ENCODE results near the gene DAB2.

DAB2 gene

DNA sequence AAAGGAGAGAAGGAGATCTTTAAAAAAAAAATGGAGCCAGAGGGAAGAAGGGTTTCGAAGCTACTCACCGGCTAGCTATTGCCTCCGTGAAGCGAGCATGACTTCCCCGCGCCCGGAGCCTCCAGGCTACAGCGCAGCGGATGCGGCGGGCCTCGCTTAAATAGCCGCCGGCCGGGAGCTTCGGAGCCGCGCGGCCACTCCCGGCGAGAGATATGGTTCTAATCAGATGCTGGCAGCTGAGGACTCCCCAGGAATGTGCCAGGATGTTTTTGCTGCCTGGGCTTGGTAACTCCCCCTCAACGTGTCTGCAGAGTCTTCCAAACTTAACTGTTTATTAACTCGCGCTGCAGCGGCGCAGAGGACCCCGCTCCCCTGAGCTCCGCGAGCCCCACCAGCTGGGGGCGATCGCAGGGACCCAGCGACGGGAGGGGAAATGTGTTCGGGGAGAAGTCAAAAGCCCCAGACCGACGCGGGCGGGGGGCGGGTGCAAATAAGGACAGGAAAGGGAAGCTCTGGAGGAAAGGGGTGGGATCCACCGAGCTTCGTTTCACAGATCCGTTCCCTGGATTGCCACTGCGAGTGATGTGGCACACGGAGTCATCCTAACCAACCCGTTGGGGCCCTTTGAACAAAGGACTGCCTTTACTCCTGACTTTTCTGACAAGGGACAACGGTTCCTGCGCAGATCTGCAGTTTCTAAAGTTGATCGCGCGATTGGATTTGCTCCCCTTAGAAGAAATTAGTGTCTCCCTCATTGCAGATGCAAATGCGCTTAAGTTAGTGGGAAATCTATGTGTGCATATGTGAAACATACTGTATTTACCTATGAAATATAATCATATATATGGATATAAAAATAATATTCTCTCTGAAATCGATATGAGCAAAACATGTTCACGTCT lies at the start of gene DAB2:
TSS of gene DAB2 (minus strand) at position 245 of the 902 bp plus-strand sequence. CDS start 30,660 bp downstream, outside the sequence.
- TF ChIP-seq MYC (IDR thresholded peaks at IDR 0.05; ENCODE audit: low read depth, low read length) (no peak), POLR2A (IDR thresholded peaks at IDR 0.05; ENCODE audit: extremely low read depth, insufficient read length) (no peak)
- TF ChIP-seq, protein P1, sequence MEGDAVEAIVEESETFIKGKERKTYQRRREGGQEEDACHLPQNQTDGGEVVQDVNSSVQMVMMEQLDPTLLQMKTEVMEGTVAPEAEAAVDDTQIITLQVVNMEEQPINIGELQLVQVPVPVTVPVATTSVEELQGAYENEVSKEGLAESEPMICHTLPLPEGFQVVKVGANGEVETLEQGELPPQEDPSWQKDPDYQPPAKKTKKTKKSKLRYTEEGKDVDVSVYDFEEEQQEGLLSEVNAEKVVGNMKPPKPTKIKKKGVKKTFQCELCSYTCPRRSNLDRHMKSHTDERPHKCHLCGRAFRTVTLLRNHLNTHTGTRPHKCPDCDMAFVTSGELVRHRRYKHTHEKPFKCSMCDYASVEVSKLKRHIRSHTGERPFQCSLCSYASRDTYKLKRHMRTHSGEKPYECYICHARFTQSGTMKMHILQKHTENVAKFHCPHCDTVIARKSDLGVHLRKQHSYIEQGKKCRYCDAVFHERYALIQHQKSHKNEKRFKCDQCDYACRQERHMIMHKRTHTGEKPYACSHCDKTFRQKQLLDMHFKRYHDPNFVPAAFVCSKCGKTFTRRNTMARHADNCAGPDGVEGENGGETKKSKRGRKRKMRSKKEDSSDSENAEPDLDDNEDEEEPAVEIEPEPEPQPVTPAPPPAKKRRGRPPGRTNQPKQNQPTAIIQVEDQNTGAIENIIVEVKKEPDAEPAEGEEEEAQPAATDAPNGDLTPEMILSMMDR (IDR thresholded peaks at IDR 0.05; ENCODE audit: low read depth, low read length) = peak; percentile 46
- H3K4me3 ChIP-seq (ENCODE audit: low read depth, low read length) = peak within 1 kb of the TSS; percentile 47
- DNase-seq (ENCODE audit: low read depth) = peak; percentile 73

DNA sequence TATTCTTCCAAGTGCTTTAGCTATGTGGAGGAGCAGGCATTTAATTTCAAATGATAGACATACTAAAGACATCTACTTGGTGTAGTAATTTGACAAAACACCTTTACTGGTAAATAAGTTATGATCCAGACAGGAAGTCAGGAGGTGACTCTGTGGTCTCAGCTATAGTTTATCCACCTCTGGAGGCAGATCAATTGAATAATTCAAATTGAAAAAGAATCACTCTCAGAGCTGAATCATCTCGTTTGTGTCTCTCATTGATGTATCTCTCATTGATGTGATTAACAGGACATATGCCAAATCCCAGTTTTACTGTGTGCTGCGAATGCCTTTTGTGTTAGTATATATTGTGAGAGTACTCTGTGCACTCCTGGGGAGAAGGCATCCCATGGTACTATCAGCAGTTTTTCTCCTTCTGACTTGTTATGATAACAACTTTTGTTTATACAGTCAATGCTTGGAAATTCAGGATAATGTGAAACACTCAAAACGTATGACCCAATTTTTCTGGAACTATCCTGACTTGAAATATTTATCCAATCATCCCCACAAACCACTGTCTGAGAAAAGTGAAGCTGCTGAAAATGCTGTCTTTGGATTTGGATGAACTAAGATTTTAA lies 48.5 kb upstream of the DAB2 start:
- H3K4me3 ChIP-seq (ENCODE audit: low read depth, low read length) = no peak overlapping the region
- DNase-seq (ENCODE audit: low read depth) = no peak
- TF ChIP-seq MYC (IDR thresholded peaks at IDR 0.05; ENCODE audit: low read depth, low read length) = no peak
- TF ChIP-seq, protein P1 (IDR thresholded peaks at IDR 0.05; ENCODE audit: low read depth, low read length) = no peak
- TF ChIP-seq, protein P2, sequence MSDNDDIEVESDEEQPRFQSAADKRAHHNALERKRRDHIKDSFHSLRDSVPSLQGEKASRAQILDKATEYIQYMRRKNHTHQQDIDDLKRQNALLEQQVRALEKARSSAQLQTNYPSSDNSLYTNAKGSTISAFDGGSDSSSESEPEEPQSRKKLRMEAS (IDR thresholded peaks at IDR 0.05; ENCODE audit: low read depth, low read length) = no peak
- no peak for TF ChIP-seq POLR2A (IDR thresholded peaks at IDR 0.05; ENCODE audit: extremely low read depth, insufficient read length)

DNA sequence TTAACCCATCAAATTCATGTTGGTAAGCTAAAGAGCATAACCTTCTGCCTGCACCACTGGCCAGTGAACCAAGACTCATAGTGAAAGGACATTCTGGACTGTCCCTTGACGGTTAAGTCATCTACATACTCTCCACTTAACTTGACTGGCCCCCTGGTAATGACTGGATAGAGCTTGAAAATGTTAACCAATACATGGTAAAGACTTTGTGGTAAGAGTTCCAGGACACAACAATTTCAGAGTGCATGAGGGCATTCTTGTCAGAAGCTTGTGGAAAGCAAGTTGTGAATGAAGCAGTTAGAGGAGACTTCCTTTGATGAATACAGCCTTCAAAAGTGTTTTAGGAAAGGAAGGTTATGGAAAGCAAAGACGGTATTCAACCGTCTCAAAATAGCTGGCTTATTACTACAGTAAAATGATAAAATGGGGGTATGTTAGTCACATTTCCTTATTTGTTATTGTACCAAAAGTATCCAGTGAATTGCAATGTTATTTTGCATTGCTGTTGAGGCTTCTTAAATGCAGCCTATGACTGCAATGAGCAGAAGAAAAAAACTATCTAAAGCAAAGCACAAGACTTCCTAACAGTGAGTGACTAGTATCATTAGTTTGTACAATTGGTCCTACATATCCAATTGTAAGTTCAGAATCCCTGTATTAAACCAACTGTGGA lies 47.2 kb upstream of the DAB2 start:
- H3K4me3 ChIP-seq (ENCODE audit: low read depth, low read length) = no peak overlapping the region
- no peak for DNase-seq (ENCODE audit: low read depth)
- TF ChIP-seq, protein P1 (IDR thresholded peaks at IDR 0.05; ENCODE audit: low read depth, low read length) = no peak
- no peak for TF ChIP-seq MYC (IDR thresholded peaks at IDR 0.05; ENCODE audit: low read depth, low read length)
- no peak for TF ChIP-seq POLR2A (IDR thresholded peaks at IDR 0.05; ENCODE audit: extremely low read depth, insufficient read length)
- TF ChIP-seq, protein P2 (IDR thresholded peaks at IDR 0.05; ENCODE audit: low read depth, low read length) = no peak

DNA sequence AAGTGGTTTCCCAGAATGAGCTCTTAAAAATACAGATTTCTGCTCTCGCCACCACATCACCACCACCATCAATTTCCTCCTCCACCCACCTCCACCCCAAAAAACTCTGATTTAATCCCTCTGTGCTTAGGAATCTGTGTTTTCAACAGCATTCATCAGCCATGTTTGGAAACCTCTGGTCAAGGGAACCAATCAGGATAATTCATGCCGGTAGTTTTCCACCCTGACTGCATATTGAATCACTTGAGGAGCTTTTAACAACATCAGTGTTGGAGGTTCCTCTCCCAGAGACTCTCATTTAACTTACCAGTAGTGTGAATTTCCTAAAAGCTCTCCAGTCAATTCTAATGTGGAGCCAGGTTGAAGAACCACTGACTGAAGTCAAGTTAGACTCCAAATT lies 46.0 kb upstream of the DAB2 start:
- H3K4me3 ChIP-seq (ENCODE audit: low read depth, low read length) = no peak overlapping the region
- TF ChIP-seq MYC (IDR thresholded peaks at IDR 0.05; ENCODE audit: low read depth, low read length) (no peak), POLR2A (IDR thresholded peaks at IDR 0.05; ENCODE audit: extremely low read depth, insufficient read length) (no peak)
- TF ChIP-seq, protein P2 (IDR thresholded peaks at IDR 0.05; ENCODE audit: low read depth, low read length) = no peak
- TF ChIP-seq, protein P1 (IDR thresholded peaks at IDR 0.05; ENCODE audit: low read depth, low read length) = no peak
- no peak for DNase-seq (ENCODE audit: low read depth)

DNA sequence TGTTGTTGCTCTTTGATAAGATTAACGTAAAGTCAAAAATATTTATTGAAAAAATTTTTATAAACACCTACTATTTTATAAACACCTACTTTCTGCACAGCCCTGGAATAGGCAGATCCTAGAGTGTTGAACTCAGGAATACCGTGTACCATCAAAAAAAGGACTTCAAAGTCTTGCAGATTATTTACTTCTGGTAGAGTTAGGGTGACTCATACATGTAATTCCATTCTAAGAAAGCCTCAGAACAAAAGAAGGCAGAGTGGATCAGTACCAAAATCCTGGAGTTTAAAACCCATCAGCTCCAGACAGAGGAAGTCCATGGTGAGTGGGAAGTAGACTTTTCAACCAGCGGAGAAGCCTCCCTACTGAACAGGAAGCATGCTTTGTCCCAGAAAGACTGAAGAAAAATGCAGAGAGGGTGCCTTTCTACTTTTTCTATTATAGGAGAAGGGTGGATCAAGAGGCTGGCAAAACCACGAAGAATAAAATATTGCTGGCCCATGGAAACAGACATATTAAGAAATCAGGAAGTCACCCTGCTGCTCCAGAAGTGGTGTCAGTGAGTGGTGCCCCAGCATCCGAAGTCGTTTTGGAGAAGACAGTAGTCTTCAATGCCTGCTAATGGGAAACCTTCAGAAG lies 45.1 kb upstream of the DAB2 start:
- peak; percentile 15 for DNase-seq (ENCODE audit: low read depth)
- TF ChIP-seq, protein P1 (IDR thresholded peaks at IDR 0.05; ENCODE audit: low read depth, low read length) = no peak
- TF ChIP-seq MYC (IDR thresholded peaks at IDR 0.05; ENCODE audit: low read depth, low read length) = no peak
- no peak for TF ChIP-seq POLR2A (IDR thresholded peaks at IDR 0.05; ENCODE audit: extremely low read depth, insufficient read length)
- H3K4me3 ChIP-seq (ENCODE audit: low read depth, low read length) = no peak overlapping the region

Data from NB4 (cell line).